Fibroblast of mammary gland (primary cell): ENCODE measurements around the gene FASTKD1.
A peak's percentile ranks its signal among the peaks of the same experiment; 100 is the strongest.
"Not testable (repeated sequence)": the region's sequence is repeated elsewhere in the genome, so short reads cannot be mapped to it uniquely, and the experiment has no call there.

Source experiments
- DNase-seq: peaks from one replicate; pipeline ENCODE4 v3.0.0-alpha.2; 2010; ENCODE audit warnings: low read depth
- H3K4me3 ChIP-seq: 2 replicates; pipeline ENCODE4 v1.5.1; 2011; ENCODE audit warnings: low read depth, mild to moderate bottlenecking, low read length, moderate library complexity; ENCODE audit not compliant: control insufficient read depth
- TF ChIP-seq, protein P1 (sequence below): conservative IDR thresholded peaks from 2 replicates; pipeline ENCODE4 v1.5.1; 2011; ENCODE audit warnings: low read depth, low read length, inconsistent platforms; ENCODE audit not compliant: control insufficient read depth, insufficient read depth

Gene FASTKD1

DNA sequence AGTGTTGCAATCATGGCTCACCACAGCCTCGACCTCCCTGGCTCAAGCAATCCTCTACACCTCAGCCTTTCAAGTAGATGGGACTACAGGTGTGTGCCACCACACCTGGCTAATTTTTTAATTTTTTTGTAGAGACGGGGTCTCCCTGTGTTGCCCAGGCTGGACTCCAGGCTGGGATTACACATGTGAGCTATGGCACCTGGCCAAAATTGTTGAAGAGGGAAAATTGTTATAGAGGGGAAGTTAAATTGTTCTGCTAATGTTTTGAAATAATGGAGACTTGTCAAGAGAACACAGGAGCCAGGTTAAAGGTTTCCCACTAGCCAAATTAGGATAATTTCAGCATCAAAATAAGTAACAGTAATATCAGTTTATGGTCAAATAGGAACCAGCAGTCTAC lies 35.6 kb upstream of the FASTKD1 start:
- H3K4me3 ChIP-seq = no peak overlapping the region
- no peak for DNase-seq
- TF ChIP-seq, protein P1, sequence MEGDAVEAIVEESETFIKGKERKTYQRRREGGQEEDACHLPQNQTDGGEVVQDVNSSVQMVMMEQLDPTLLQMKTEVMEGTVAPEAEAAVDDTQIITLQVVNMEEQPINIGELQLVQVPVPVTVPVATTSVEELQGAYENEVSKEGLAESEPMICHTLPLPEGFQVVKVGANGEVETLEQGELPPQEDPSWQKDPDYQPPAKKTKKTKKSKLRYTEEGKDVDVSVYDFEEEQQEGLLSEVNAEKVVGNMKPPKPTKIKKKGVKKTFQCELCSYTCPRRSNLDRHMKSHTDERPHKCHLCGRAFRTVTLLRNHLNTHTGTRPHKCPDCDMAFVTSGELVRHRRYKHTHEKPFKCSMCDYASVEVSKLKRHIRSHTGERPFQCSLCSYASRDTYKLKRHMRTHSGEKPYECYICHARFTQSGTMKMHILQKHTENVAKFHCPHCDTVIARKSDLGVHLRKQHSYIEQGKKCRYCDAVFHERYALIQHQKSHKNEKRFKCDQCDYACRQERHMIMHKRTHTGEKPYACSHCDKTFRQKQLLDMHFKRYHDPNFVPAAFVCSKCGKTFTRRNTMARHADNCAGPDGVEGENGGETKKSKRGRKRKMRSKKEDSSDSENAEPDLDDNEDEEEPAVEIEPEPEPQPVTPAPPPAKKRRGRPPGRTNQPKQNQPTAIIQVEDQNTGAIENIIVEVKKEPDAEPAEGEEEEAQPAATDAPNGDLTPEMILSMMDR = no peak

DNA sequence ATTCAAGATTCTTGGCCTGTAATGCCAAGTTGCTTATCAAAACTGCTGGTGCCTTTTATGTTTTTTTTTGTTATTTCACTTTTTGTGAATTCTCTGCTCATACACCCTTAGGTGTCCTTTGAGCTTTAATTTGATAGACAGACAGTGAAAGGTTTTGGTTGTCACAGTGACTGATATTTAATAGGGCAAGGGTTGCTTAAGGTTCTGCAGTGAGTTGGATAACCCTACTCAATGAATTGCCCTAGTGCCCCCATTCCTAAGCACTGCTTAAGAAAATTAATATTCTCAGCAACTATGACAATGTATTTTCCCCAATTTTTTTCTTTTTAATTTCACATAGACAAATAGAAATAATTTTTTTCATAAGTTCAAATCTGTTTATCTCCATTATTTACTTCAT lies 25.9 kb upstream of the FASTKD1 start:
- H3K4me3 ChIP-seq = no peak overlapping the region
- DNase-seq = no peak
- TF ChIP-seq, protein P1 = no peak

DNA sequence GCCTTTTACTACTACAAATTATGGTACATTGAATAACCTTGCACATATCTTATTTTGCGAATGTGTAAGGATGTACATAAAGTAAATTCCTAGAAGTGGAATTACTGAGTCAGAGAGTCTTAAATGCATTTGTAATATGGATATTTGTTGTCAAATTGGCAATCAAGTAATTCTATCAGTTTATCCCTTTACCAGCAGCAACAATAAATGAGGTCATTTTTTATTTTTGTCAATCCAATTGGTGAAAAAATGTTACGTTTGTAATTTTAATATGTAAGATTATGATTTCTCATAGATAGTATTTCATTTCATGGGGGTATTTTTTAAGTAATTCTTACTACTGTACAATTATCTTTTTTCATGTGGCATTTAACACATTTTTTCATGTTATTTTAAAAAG lies 25.3 kb upstream of the FASTKD1 start:
- TF ChIP-seq, protein P1 = no peak
- H3K4me3 ChIP-seq = no peak overlapping the region
- DNase-seq = no peak

DNA sequence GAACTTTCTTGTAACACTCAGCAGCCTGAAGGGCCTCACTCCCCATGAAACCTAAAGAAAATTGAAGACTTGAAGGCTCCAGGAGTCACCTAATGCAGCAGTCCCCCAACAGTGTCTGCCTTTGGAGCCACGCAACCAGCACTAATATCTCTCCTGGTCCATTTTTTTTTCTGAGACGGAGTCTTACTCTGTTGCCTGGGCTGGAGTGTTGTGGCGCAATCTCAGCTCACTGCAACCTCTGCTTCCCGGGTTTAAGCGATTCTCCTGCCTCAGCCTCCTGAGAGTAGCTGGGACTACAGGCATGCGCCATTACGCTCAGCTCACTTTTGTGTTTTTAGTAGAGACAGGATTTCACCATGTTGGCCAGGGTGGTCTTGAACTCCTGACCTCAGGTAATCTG lies 22.9 kb upstream of the FASTKD1 start:
- not testable (repeated sequence) for DNase-seq, H3K4me3 ChIP-seq

DNA sequence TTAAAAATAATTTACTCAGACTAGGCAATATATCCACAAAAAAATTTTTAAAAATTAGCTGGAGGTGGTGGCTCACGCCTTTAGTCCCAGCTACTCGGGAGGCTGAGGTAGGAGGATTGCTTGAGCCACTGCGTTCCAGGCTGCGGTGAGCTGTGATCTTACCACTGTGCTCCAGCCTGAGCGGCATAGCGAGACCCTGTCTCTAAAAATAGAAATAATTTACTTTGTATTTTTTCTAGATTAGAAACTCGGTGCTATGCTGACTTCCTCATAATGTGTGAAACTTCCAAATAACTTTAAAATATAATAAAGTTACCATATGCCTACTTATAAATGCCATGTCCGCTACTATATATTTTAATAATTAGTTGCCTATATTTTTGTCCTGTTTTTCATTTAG lies 17.1 kb upstream of the FASTKD1 start:
- TF ChIP-seq, protein P1 = no peak
- DNase-seq = no peak
- no peak overlapping the region for H3K4me3 ChIP-seq

DNA sequence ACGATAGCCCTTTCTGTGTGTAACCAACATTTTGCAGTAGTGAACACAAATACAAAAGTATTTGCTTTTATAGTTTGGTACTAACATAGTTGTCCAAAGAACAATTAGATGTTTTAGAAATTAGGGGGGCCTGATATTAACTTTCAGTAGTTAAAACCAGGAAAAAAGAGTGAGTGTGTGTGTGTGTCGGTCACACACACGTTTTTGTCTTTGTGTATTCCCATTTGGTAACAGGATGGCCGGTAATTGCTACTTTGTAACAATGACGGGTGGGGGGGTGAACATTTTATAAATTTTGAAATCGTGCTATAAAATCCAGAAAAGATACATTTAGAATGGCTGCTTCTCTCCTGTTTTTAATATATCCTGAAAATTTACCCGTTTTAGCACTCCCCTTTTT lies 12.0 kb upstream of the FASTKD1 start:
- no peak for DNase-seq
- TF ChIP-seq, protein P1 = no peak
- peak overlapping the region; percentile 98 for H3K4me3 ChIP-seq

DNA sequence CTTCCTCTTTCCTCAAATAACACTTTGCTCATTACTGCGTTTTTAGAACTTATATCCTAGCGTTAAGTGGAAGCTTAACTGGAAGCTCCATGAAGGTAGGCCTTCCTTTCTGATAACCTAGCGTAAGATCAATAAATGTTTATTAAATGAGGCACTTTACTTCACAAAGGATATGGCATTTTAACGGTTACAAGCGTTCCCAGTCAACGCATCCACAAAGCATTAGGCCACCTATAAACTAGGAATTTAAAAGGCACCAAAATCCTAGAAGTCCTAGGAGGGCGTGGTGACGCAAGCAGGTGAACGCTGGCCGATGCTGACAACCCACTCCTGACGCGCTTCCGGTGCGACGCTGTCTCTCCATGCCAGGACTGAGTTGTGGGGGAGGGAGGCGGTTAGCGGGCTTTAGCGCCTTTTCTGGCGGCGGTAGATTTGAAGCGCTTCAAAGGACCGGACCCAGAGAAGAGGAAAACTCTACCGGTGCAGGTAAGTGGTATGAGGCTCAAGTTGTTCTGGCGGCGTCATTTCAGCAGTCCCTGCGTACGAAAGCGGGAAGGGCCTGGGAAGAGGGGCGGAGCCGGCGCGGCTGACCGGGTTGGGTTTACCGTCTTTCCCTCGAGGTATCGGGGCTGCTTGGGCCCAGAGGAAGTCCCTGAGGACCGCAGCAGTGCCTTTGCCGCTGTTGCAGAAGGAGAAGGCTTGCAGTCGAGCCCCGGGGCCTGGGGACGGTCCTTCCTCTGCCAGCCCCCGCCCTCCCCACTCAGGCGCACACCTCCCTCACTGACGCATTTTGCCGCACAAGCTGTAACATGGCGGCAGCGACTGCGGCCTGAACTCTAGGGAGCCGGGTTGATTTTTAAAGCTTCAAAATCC lies 10.6 kb upstream of the FASTKD1 start, which contains the start of gene PPIG:
TSS of gene PPIG (plus strand) at position 347 of the 873 bp plus-strand sequence. CDS start 19,691 bp downstream, outside the sequence.
- DNase-seq = peak; percentile 92
- TF ChIP-seq, protein P1 = no peak
- peak within 1 kb of the TSS; percentile 98 for H3K4me3 ChIP-seq
